ENCODE measurements around the gene POLDIP3.
"Not testable (repeated sequence)": the region's sequence is repeated elsewhere in the genome, so short reads cannot be mapped to it uniquely, and the experiment has no call there.

POLDIP3 gene

GRCh38 chr22:42584364-42584940 lies 30.2 kb downstream of the POLDIP3 start:
- FAIRE-seq: no peak

- FAIRE-seq: no peak
Measured at GRCh38 chr22:42582987-42583386, 31.7 kb downstream of the POLDIP3 start.

DNA sequence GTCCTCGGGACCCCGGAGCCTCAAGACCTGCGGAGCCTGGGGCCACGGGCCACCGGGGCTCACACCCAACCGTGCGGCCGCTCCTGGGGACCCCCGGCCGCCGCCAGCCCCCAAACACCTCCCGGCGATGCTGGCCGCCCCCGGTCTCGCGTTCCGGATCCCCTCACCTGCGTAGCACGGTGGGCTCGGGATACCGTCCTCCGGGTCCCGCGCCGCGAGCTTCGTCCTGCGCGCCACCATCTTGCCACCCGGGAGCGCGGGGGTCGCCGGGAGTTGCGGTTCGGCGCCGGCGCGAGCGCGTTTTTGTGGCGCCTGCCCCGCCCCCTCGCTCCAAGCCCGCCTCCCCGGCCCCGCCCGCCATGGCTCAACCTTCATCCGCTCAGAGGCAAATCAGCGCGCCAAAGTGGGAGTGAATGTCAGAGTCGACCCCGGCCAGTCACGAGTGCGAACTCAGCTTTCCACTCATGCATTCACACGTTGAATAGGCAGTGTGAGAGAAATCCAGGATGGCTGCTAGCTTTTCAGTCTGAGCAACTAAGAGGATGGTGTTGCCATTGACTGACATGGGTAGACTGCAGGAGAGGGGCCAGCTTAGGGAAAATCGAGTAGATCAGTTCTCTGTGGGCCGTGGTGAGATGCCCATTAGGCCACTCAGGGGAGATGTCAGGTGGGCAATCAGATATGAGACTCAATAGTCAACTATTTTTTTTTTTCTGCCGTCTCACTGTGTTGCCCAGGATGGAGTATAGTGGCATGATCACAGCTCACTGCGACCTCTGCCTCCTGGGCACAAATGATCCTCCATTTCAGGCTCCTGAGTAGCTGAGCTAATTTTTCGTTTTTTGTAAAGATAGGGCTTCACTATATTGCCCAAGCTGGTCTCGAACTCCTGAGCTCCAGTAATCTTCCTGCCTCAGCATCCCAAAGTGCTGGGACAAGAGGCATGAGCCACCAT lies 32.6 kb downstream of the POLDIP3 start:
- no peak for FAIRE-seq

GRCh38 chr22:42581194-42581761 lies 33.4 kb downstream of the POLDIP3 start:
- not testable (repeated sequence) for FAIRE-seq

DNA sequence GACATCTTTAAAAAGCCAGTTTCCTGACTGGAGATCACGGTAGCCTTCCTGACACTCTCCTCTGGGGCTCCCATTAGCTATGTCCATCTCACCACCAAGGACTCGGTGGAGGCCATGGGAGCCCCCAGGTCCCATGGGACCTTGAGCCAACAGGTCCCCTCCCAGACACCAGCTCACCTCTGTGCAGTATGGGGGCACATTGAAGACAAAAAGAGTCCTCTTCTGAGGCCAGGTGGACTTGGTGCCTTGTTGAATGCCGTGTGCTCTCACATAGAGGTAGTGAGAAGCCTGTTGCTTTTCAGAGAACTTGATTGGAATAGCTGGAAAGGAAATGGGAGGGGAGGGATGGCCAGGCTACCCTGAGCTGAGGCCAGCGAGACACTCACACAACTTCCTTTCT lies 34.6 kb downstream of the POLDIP3 start:
- FAIRE-seq: not testable (repeated sequence)

GRCh38 chr22:42577623-42578240 lies 37.0 kb downstream of the POLDIP3 start:
- no peak for FAIRE-seq

DNA sequence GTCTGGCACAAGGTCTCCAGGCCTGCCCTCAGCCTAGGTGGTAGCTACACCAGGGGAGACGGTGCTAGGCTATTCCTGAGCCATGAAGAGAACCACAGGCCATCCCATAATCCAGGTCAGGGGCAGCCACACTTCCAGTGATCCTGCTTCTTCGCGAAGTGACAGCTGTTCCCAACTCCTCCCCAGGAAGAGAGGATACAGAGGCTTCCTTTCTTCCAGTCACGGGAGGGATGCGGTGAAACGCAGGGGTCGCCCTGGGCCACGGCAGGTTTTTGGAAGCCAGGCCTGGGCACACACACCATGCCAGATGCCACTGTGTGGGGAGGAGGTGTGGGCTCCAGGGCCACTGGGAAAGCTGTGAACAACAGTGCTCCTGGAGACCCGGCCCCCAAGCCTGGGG lies 37.5 kb downstream of the POLDIP3 start:
- FAIRE-seq: not testable (repeated sequence)

DNA sequence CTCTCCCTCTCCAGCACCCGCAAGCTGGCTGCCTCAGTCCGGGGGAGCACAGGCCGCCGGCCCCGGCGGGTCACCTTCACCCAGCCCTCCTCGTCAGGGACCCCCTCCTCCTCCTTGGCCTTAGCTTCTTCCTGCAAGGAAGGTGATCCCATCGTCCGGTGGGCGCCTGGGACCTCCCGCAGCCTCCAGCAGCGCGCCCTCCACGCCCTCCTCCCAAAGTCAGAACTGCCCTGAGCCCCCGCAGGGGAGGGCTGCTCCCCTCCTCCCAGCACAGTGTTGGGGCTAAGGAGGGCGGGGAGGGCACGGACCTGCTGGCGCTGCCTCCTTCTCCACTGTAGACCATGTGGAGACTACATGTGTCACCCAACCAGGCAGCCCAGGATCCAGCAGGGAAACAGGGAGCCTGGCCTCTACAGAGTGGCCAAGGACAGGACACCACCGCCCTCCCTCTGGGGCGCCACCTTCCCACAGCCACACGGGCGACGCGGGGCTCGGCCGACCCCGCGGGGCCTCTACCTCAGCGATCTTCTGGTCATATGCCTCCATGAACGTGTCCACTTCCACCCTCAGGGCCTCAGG lies 38.6 kb downstream of the POLDIP3 start:
- FAIRE-seq: not testable (repeated sequence)

DNA sequence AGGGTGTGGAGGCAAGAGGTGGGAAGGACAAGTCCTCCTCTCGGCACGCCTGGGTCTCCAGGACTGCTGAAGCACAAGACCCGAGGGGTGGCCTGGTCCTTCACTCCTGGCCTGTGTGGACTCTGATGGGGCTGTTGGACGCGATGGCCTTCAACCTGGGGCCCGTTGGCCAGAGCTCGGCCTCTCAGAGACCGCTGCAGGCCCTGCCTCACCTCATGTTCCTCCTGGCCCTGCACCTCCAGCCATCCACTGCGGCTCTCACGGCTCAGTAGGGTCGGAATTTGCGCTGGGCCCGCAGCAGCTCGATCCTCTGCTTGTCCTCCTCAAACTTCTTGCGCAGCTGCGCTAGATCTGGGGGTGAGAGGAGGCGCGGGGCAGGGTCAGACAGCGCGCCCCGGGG lies 40.2 kb downstream of the POLDIP3 start:
- FAIRE-seq: not testable (repeated sequence)

- not testable (repeated sequence) for FAIRE-seq
Measured at GRCh38 chr22:42574046-42574445, 40.6 kb downstream of the POLDIP3 start.

DNA sequence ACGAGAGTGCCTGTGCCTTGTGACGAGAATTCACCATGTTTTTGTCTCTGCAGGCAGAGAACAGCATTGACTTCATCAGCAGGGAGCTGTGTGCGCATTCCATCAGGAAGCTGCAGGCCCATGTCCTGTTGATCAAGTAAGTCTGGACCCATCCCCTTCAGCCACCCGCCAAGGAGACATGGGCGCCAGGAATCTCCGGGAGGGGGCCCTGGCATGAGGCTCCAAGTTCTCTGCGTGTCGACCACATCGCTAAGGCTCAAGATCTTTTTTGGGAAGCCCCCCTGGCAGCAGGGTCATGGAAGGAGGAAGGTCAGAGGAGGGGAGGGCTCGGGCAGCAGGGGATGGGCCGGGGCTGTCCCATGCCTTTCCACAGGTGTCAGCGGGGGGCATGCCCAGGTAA lies 43.6 kb downstream of the POLDIP3 start:
- not testable (repeated sequence) for FAIRE-seq

GRCh38 chr22:42570580-42570979 lies 44.1 kb downstream of the POLDIP3 start:
- not testable (repeated sequence) for FAIRE-seq

DNA sequence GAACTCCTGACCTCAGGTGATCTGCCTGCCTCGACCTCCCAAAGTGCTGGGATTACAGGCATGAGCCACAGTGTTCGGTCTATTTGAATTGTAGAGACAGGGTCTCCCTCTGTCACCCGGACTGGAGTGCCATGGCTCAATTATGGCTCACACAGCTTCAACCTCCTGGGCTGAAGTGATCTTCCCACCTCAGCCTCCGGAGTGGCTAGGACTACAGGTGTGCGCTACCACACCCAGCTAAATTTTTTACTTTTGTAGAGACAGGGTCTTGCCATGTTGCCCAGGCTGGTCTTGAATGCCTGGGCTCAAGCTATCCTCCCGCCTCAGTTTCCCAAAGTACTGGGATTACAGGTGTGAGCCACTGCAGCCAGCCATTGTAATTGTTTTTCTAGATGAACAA lies 46.7 kb downstream of the POLDIP3 start:
- not testable (repeated sequence) for FAIRE-seq

DNA sequence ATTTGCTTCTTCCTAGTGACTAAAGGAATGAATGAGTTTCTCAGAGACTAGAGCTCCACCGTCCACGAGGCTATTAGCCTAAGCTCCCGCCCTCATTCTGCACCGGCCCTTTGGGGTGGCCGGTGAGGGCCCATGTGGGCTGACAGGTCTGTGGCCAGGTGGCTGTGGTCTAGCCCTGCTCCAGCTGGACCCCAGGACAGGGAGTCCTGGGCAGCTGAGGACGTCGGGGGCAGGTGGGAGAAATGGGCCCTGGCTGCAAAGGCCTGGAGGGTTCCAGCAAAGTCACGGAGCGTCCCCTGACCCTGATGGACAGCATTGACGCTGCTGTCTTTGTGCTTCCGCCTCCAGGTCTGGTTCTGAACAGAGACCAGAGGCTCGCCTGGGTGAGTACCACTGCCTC lies 48.7 kb downstream of the POLDIP3 start:
- no peak for FAIRE-seq

DNA sequence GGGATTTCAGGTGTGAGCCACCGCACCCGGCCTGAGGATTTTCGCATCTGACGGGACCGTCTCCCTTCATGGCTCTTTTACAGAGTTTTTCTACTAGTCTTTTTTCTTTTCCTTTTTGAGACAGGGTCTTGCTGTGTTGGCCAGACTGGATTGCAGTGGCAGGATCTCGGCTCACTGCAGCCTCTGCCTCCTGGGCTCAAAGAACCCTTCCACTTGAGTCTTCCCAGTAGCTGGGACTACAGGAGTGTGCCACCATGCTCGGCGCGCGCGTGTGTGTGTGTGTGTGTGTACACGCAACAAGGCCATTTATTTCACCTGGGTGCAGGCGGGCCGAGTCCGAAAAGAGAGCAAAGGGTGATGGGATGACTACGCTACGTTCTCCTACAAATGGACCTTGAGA lies 50.0 kb downstream of the POLDIP3 start:
- FAIRE-seq: no peak

- FAIRE-seq: not testable (repeated sequence)
Measured at GRCh38 chr22:42563943-42564342, 50.7 kb downstream of the POLDIP3 start.

DNA sequence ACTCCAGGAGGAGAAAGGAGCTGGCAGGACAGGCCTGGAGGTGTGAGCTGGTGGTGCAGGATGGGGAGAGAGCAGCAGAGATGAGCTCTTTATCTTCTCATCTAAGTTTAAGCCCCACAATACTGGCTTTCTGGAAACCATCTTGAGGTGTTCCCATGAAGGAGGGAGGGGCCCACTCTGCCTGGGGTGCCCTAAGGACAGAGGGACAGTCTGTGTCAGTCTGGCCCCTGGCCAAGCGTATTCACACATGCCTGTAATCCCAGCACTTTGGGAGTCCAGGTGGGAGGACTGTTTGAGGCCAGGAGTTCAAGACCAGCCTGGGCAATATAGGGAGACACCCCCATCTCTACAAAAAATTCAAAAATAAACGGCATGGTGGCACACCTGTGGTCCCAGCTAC lies 52.0 kb downstream of the POLDIP3 start:
- FAIRE-seq: no peak

DNA sequence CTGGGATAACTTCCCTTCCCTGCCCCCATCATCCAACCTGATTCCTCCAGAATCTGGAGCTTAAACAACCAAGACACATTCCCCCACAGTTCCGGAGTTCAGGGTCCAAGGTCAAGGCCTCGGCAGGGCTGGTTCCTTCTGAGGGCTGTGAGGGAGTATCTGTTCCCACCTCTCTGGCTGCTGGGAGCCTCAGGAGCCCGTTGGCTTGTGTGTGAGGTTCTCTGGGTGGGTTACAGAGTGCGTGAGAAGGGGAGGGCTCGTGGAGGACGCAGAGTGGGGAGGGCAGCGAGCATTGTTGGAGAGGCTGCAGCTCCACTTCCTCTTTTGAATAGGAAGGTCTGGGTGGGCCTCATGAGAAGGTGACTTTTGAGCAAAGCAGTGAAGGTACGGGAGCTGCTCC lies 52.4 kb downstream of the POLDIP3 start:
- FAIRE-seq: no peak

GRCh38 chr22:42561856-42562255 lies 52.8 kb downstream of the POLDIP3 start:
- FAIRE-seq: no peak

- no peak for FAIRE-seq
Measured at GRCh38 chr22:42560781-42561180, 53.9 kb downstream of the POLDIP3 start.

DNA sequence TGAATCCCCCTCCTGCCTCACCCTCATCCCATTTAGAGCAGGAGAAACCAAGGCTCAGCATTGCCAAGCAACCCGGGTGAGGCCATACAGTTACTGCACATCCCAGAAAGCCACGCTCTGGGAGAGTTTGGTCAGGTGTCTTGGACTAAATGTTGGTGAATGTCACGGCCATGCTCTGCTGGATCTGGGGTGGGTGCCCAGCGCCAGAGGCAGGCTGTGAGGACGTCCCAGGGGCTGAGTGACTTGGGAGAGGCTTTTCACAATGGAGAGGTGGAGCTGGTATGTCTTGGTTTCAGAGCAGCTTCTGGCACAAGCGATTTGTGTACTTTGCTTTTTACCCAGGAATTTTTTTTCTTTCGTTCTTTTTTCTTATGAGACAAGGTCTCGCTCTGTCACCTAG lies 54.3 kb downstream of the POLDIP3 start:
- no peak for FAIRE-seq

DNA sequence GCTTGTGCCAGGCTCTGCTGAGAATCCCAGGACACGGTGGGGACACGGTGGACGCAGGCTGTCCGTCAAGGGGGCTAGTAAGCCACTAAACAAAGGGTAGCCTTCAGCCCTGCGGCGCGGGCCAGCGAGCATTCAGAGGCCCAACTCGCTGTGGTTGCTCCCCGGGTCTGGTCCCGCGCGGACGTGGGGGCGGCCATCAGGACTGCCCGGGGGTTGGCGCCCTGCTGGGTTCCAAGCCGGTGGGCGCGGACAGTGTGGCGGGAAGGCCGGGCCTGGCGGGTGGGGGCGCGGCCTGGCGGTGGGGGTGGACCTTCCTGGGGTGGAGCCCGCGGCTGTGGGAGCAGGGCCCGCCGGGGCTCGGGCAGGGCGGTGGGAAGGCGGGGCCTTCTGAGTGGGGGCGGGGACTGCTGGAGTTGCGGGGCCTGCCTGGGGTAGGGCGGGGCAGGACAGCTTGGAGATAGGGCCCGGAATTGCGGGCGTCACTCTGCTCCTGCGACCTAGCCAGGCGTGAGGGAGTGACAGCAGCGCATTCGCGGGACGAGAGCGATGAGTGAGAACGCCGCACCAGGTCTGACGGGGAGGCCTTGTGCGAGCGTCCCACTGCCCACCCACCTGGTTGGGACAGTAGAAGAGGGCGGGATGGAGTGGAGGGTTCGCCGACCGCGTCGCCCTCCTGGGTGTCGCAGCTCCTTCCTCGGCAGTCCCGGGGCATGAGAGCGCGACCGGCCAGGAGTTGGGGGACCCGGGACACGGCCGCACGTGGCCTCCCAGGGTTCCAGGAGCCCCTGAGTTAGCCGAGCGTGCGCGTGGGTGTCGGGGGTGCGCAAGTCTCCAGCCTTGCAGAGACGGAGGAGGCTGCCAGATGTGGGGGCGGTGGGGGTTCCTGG lies 61.0 kb downstream of the POLDIP3 start, which contains the start of gene SERHL2:
TSS of gene SERHL2 (plus strand) at position 482 of the 887 bp plus-strand sequence. CDS start at position 547, 65 bp downstream.
- FAIRE-seq: no peak
